Naive thymus-derived CD4-positive, alpha-beta T cell (primary cell): Measurements from ENCODE around the gene DIRAS1. TPM values are rescaled to one million over a fixed set of nuclear protein-coding genes. Genes with fewer than 3 reads are reported as not detected.
"Not testable (repeated sequence)": the region's sequence is repeated elsewhere in the genome, so short reads cannot be mapped to it uniquely, and the experiment has no call there.

Experiments used
- ATAC-seq: fragments of 150-1000 bp; cut with Tn5 transposase; 2 replicates; pipeline ENCODE4 v1.10.0; 2021; ENCODE audit warnings: mild to moderate bottlenecking, moderate library complexity
- CTCF ChIA-PET: fragments of 350-600 bp; sonication (Branson Sonifier 250); formaldehyde crosslinking; loops from one replicate; lab custom pipeline; 2021; ENCODE audit warnings: antibody characterized with exemption; lab: Charles Lee
- POLR2A ChIA-PET: fragments of 350-600 bp; sonication (Branson Sonifier 250); formaldehyde crosslinking; loops from one replicate; lab custom pipeline; 2021; ENCODE audit warnings: antibody characterized with exemption, inconsistent platforms; lab: Charles Lee
- DNase-seq, 9 donors: peaks; one replicate each; pipeline versions ENCODE4 v3.0.0 to v3.0.0-alpha.2; 2020 to 2022; ENCODE audit warnings: mixed read lengths in 1 of 9
- H3K27ac ChIP-seq: one replicate; pipeline ENCODE4 v1.7.0; 2013; ENCODE audit warnings: mild to moderate bottlenecking, low read depth, low read length, moderate library complexity
- H3K27me3 ChIP-seq, 2 donors: one replicate each; pipeline ENCODE4 v1.7.0; 2013; ENCODE audit warnings: low read length in 2 of 2, mild to moderate bottlenecking in 2 of 2, moderate library complexity in 2 of 2; ENCODE audit not compliant: control insufficient read depth in 2 of 2, insufficient read depth in 2 of 2
- H3K36me3 ChIP-seq, 3 experiments: 1 replicate in 2 of 3; 2 replicates in 1 of 3; pipeline ENCODE4 v1.7.0; 2013; ENCODE audit warnings: low read length in 3 of 3, mild to moderate bottlenecking in 3 of 3, moderate library complexity in 1 of 3; ENCODE audit not compliant: insufficient read depth in 3 of 3, control insufficient read depth in 2 of 3
- H3K4me1 ChIP-seq, 2 donors: one replicate each; pipeline ENCODE4 v1.7.0; 2013; ENCODE audit warnings: low read length in 2 of 2, mild to moderate bottlenecking in 2 of 2, moderate library complexity in 1 of 2; ENCODE audit not compliant: control insufficient read depth in 2 of 2, insufficient read depth in 2 of 2
- H3K4me3 ChIP-seq: 2 replicates; pipeline ENCODE4 v1.7.0; 2013; ENCODE audit warnings: mild to moderate bottlenecking, low read length
- H3K9me3 ChIP-seq, 3 experiments: 1 replicate in 2 of 3; 2 replicates in 1 of 3; pipeline ENCODE4 v1.7.0; 2013; ENCODE audit warnings: low read length in 3 of 3; ENCODE audit not compliant: control insufficient read depth in 2 of 3
- H3K27ac Mint-ChIP-seq, 9 donors: one replicate each; pipeline ENCODE4 v1.8.0; 2020 to 2022; ENCODE audit warnings: mixed read lengths in 9 of 9, mild to moderate bottlenecking in 8 of 9, moderate library complexity in 5 of 9, inconsistent platforms in 2 of 9
- H3K27me3 Mint-ChIP-seq, 5 donors: one replicate each; pipeline ENCODE4 v1.8.0; 2021 to 2022; ENCODE audit warnings: mixed read lengths in 5 of 5, mild to moderate bottlenecking in 1 of 5
- H3K36me3 Mint-ChIP-seq, 5 donors: one replicate each; pipeline ENCODE4 v1.8.0; 2020 to 2022; ENCODE audit warnings: mixed read lengths in 5 of 5, mild to moderate bottlenecking in 3 of 5, inconsistent platforms in 1 of 5
- H3K4me1 Mint-ChIP-seq, 7 donors: one replicate each; pipeline ENCODE4 v1.8.0; 2020 to 2022; ENCODE audit warnings: mixed read lengths in 7 of 7, mild to moderate bottlenecking in 3 of 7, inconsistent platforms in 1 of 7
- H3K4me3 Mint-ChIP-seq, 10 donors: one replicate each; pipeline ENCODE4 v1.8.0; 2020 to 2022; ENCODE audit warnings: mild to moderate bottlenecking in 10 of 10, mixed read lengths in 10 of 10, moderate library complexity in 6 of 10, inconsistent platforms in 2 of 10
- H3K9me3 Mint-ChIP-seq, 11 donors: one replicate each; pipeline ENCODE4 v1.8.0; 2020 to 2022; ENCODE audit warnings: mixed read lengths in 11 of 11, mild to moderate bottlenecking in 4 of 11, inconsistent platforms in 1 of 11, moderate library complexity in 1 of 11
- intact Hi-C, 2 donors: fragments of 100-400 bp; cut with micrococcal nuclease; formaldehyde crosslinking; loops; one replicate each; pipeline ENCODE4 v1.15.1; 2023
- polyA plus RNA-seq, 2 donors: library from polyadenylated mRNA; unstranded; fragments of 300-500 nt; fragmentation: Illumina TruSeq; gene quantifications; one replicate each; pipeline ENCODE4 v1.2.3, GENCODE V29; 2021
- total RNA-seq, 6 experiments: library from RNA in 5 of 6; stranded (reverse) in 5 of 6; gene quantifications; 1 replicate in 5 of 6; 2 replicates in 1 of 6; pipeline ENCODE4 v1.2.3 and lab custom pipeline; 2021 to 2026

DIRAS1 gene
- total and polyA plus RNA-seq, 7 experiments from 2014 or later = 0.07 to 0.53 (median 0.33) TPM; not detected in 3

- Mint-ChIP-seq H3K36me3 (peaks cover 0 to 5% (median 2%) of the 10 kb centered on the region in 5 donors), H3K27me3 (peaks cover 2 to 9% (median 7%) of the 10 kb centered on the region in 5 donors), H3K9me3 (peaks cover 0 to 11% (median 10%) of the 10 kb centered on the region in 11 donors), H3K4me3 (no peak overlapping the region), H3K4me1 (peaks cover 1 to 17% (median 6%) of the 10 kb centered on the region in 7 donors), H3K27ac (no peak overlapping the region)
- intact Hi-C loops = no loop called here
- peaks cover 0 to 7% (median 0%) of the 10 kb centered on the region in 3 experiments for H3K9me3 ChIP-seq
- no peaks in the 10 kb centered on the region for H3K4me1 ChIP-seq
- H3K4me3 ChIP-seq = no peak overlapping the region
- no peak for ATAC-seq
- no peaks in the 10 kb centered on the region for H3K36me3 ChIP-seq
- CTCF ChIA-PET = no interaction called here
- POLR2A ChIA-PET = interaction anchor here (0.6 kb wide), 2 partner anchors 41 to 931 kb away, joined by 3 read pairs; no protein-coding TSS in a partner anchor
- H3K27ac ChIP-seq = no peak overlapping the region
- peaks cover 0 to under 1% of the 10 kb centered on the region in 2 donors for H3K27me3 ChIP-seq
- no peak for DNase-seq
These were observed 6.5 kb downstream of the DIRAS1 start for GRCh38 chr19:2714531-2715269.

GRCh38 chr19:2714102-2714501, 7.1 kb downstream of the DIRAS1 start:
- H3K4me3 ChIP-seq, H3K27ac ChIP-seq, H3K4me1 ChIP-seq, H3K27me3 Mint-ChIP-seq, CTCF ChIA-PET, H3K36me3 ChIP-seq, H3K27me3 ChIP-seq, DNase-seq, intact Hi-C loops, H3K9me3 ChIP-seq, H3K4me3 Mint-ChIP-seq, H3K27ac Mint-ChIP-seq, H3K36me3 Mint-ChIP-seq, ATAC-seq: not testable (repeated sequence)
- H3K9me3 Mint-ChIP-seq = peaks cover 0 to 11% (median 10%) of the 10 kb centered on the region in 11 donors
- H3K4me1 Mint-ChIP-seq = peaks cover 0 to 15% (median 6%) of the 10 kb centered on the region in 7 donors
- POLR2A ChIA-PET = interaction anchor here (0.6 kb wide), 1 partner anchor 931 kb away, joined by 3 read pairs; no protein-coding TSS in a partner anchor

DNA sequence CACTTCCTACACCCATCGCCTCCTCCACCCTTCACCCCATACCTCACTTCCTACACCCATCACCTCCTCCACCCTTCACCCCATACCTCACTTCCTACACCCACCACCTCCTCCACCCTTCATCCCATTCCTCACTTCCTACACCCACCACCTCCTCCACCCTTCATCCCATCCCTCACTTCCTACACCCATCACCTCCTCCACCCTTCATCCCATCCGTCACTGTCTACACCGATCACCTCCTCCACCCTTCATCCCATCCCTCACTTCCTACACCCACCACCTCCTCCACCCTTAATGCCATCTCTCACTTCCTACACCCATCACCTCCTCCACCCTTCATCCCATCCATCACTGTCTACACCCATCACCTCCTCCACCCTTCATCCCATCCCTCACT, 8.0 kb downstream of the DIRAS1 start:
- H3K36me3 ChIP-seq, H3K27ac ChIP-seq, CTCF ChIA-PET, H3K4me3 Mint-ChIP-seq, ATAC-seq, H3K9me3 ChIP-seq, POLR2A ChIA-PET, intact Hi-C loops, H3K27me3 ChIP-seq, H3K36me3 Mint-ChIP-seq, H3K4me1 ChIP-seq, H3K27ac Mint-ChIP-seq, DNase-seq, H3K4me3 ChIP-seq, H3K27me3 Mint-ChIP-seq: not testable (repeated sequence)
- Mint-ChIP-seq H3K4me1 (peaks cover 0 to 15% (median 6%) of the 10 kb centered on the region in 7 donors), H3K9me3 (peaks cover 0 to 11% (median 10%) of the 10 kb centered on the region in 11 donors)

DNA sequence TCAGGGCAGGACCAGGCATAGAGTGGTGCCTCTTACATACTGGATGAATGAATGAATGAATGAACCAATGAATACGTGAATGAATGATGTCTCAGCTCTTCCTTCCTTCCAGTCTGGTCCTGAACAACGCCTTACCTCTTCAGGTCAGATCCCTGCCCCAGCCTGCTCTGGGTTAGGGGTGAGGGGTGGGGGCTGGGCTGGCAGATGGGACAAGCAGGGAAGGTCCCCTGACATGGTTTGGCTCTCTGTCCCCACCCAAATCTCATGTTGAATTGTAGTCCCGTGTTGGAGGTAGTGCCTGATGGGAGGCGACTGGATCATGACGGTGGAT, 9.3 kb downstream of the DIRAS1 start:
- no peak overlapping the region for H3K27ac ChIP-seq
- H3K36me3 ChIP-seq = no peaks in the 10 kb centered on the region
- H3K4me1 ChIP-seq = no peaks in the 10 kb centered on the region
- Mint-ChIP-seq H3K36me3 (peaks cover 0 to 5% (median 2%) of the 10 kb centered on the region in 5 donors), H3K4me3 (peak overlapping the region in 1 of 10 donors; percentile 42), H3K4me1 (peaks cover 0 to 15% (median 6%) of the 10 kb centered on the region in 7 donors), H3K27ac (peak overlapping the region in 2 of 9 donors; percentile 10 to 79), H3K27me3 (peaks cover 0 to 5% (median 0%) of the 10 kb centered on the region in 5 donors), H3K9me3 (peaks cover 0 to 11% (median 10%) of the 10 kb centered on the region in 11 donors)
- no peak overlapping the region for H3K4me3 ChIP-seq
- no peak for DNase-seq
- intact Hi-C loops = no loop called here
- H3K9me3 ChIP-seq = peaks cover 0 to 7% (median 0%) of the 10 kb centered on the region in 3 experiments
- POLR2A ChIA-PET = interaction anchor here (0.6 to 1.9 kb wide), 2 partner anchors 10 to 27 kb away, joined by 3 to 5 read pairs; partner anchors contain the start of gene GNG7
- H3K27me3 ChIP-seq = no peaks in the 10 kb centered on the region
- CTCF ChIA-PET = no interaction called here
- no peak for ATAC-seq

GRCh38 chr19:2711172-2711874, 9.8 kb downstream of the DIRAS1 start:
- DNase-seq (no peak), ATAC-seq (no peak)
- no peak overlapping the region for H3K4me3 ChIP-seq
- intact Hi-C loops = no loop called here
- no peak overlapping the region for H3K27ac ChIP-seq
- H3K4me1 ChIP-seq = no peaks in the 10 kb centered on the region
- H3K27me3 ChIP-seq = no peaks in the 10 kb centered on the region
- POLR2A ChIA-PET = interaction anchor here (1.9 kb wide), 1 partner anchor 9 kb away, joined by 5 read pairs; the partner anchor contains the start of gene GNG7
- Mint-ChIP-seq H3K4me3 (peak overlapping the region in 3 of 10 donors; percentile 18 to 38 (median 33)), H3K36me3 (peaks cover 0 to 5% (median 2%) of the 10 kb centered on the region in 5 donors), H3K27me3 (peaks cover 0 to 5% (median 0%) of the 10 kb centered on the region in 5 donors), H3K27ac (peak overlapping the region in 4 of 9 donors; percentile 19 to 81 (median 74)), H3K9me3 (peaks cover 0 to 11% (median 10%) of the 10 kb centered on the region in 11 donors), H3K4me1 (peaks cover 0 to 15% (median 6%) of the 10 kb centered on the region in 7 donors)
- H3K9me3 ChIP-seq = peaks cover 0 to 7% (median 0%) of the 10 kb centered on the region in 3 experiments
- CTCF ChIA-PET = no interaction called here
- H3K36me3 ChIP-seq = no peaks in the 10 kb centered on the region

DNA sequence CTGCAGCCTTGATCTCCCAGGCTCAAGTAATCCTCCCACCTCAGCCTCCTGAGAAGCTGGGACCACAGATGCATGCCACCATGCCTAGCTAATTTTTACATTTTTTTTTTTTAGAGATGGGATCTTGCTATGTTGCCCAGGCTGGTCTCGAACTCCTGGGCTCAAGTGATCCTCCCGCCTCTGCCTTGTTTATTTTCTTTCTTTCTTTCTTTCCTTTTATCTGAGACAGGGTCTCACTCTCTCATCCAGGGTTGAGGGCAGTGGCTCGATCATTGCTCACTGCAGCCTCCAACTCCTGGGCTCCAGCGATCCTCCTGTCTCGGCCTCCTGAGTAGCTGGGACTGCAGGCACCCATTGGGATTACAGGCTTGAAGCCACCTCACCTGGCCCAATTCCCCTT, 14.9 kb downstream of the DIRAS1 start:
- POLR2A ChIA-PET = interaction anchor here (0.6 kb wide), 1 partner anchor 146 kb away, joined by 5 read pairs; no protein-coding TSS in a partner anchor
- peaks cover 0 to 9% (median 0%) of the 10 kb centered on the region in 5 donors for H3K27me3 Mint-ChIP-seq
- peaks cover 0 to 4% (median 0%) of the 10 kb centered on the region in 11 donors for H3K9me3 Mint-ChIP-seq

More for the DNA sequence above, 14.9 kb downstream of the DIRAS1 start:
- ATAC-seq (no peak), DNase-seq (no peak)
- Histone ChIP-seq H3K27ac (no peak overlapping the region), H3K36me3 (no peaks in the 10 kb centered on the region), H3K9me3 (no peaks in the 10 kb centered on the region), H3K4me3 (no peak overlapping the region), H3K4me1 (peaks cover 0 to 10% of the 10 kb centered on the region in 2 donors), H3K27me3 (no peaks in the 10 kb centered on the region)
- peaks cover 4 to 22% (median 14%) of the 10 kb centered on the region in 7 donors for H3K4me1 Mint-ChIP-seq
- intact Hi-C loops = no loop called here
- H3K27ac Mint-ChIP-seq = no peak overlapping the region
- no peaks in the 10 kb centered on the region for H3K36me3 Mint-ChIP-seq
- no peak overlapping the region for H3K4me3 Mint-ChIP-seq
- CTCF ChIA-PET = no interaction called here
